Measurements from ENCODE around the gene IRX6.

- TF ChIP-seq CTCF (optimal IDR thresholded peaks at IDR 0.05 in 1 of 3, IDR thresholded peaks at IDR 0.05 in 1 of 3, conservative IDR thresholded peaks at IDR 0.05 in 1 of 3; ENCODE audit: extremely low read depth in 1 of 3, insufficient read depth in 2 of 3, low read length in 3 of 3) (no peak), EZH2 (IDR thresholded peaks at IDR 0.05; ENCODE audit: low read length) (no peak)
Measured at GRCh38 chr16:55331648-55332185, 7.7 kb downstream of the IRX6 start.

All from keratinocyte (primary cell).